HepG2 (cell line): ENCODE data around the gene LMOD2. TPM values are rescaled to one million over a fixed set of nuclear protein-coding genes. Genes with fewer than 3 reads are reported as not detected.

Experiments
- AKAP8 ChIP-seq: sonication (generic); formaldehyde crosslinking; IDR thresholded peaks from 2 replicates; pipeline ENCODE4 v1.5.1; 2020; ENCODE audit warnings: mild to moderate bottlenecking, missing genetic modification reagents
- GABPB1 ChIP-seq: IDR thresholded peaks from 2 replicates; pipeline ENCODE4 v1.6.1; 2016; ENCODE audit warnings: mild to moderate bottlenecking, missing genetic modification reagents, moderate library complexity, missing compliant biosample characterization
- GATAD2A ChIP-seq: IDR thresholded peaks from 2 replicates; pipeline ENCODE4 v1.6.1; 2016
- GZF1 ChIP-seq: sonication (generic); formaldehyde crosslinking; IDR thresholded peaks from 2 replicates; pipeline ENCODE4 v1.5.1; 2020; ENCODE audit warnings: mild to moderate bottlenecking, missing genetic modification reagents
- HNF4A ChIP-seq: sonication (generic); formaldehyde crosslinking; IDR thresholded peaks from 2 replicates; pipeline ENCODE4 v1.4.0; 2020; ENCODE audit warnings: missing genetic modification reagents
- HNF4G ChIP-seq, 2 experiments: sonication (generic) in 1 of 2; formaldehyde crosslinking in 1 of 2; IDR thresholded peaks; 2 replicates each; pipeline versions ENCODE4 v1.4.0 to v1.6.1; 2011 to 2020; ENCODE audit warnings: borderline replicate concordance in 2 of 2, low read depth in 2 of 2, mild to moderate bottlenecking in 2 of 2, low read length in 1 of 2, missing genetic modification reagents in 1 of 2, moderate library complexity in 1 of 2
- MIER3 ChIP-seq: IDR thresholded peaks from 2 replicates; pipeline ENCODE4 v1.6.1; 2016; ENCODE audit warnings: missing compliant biosample characterization, borderline replicate concordance
- NFYC ChIP-seq: IDR thresholded peaks from 2 replicates; pipeline ENCODE4 v1.6.1; 2016; ENCODE audit warnings: missing genetic modification reagents, missing compliant biosample characterization
- NR2F6 ChIP-seq, 2 experiments: IDR thresholded peaks; 2 replicates each; pipeline ENCODE4 v1.6.1; 2016; ENCODE audit warnings: antibody characterized with exemption in 1 of 2, mild to moderate bottlenecking in 1 of 2
- PHB2 ChIP-seq: fragments of 450-650 bp; IDR thresholded peaks from 2 replicates; pipeline ENCODE4 v1.6.1; 2018; ENCODE audit not compliant: partially characterized antibody
- RBM22 ChIP-seq: fragments of 200-400 bp; formaldehyde crosslinking; optimal IDR thresholded peaks from 2 replicates; pipeline ENCODE3; 2017; ENCODE audit warnings: mild to moderate bottlenecking, low read length, moderate library complexity
- SP5 ChIP-seq: IDR thresholded peaks from 2 replicates; pipeline ENCODE4 v1.6.1; 2016; ENCODE audit warnings: low read depth, borderline replicate concordance
- TEAD2 ChIP-seq: sonication (generic); formaldehyde crosslinking; IDR thresholded peaks from 2 replicates; pipeline ENCODE4 v1.9.0; 2021; ENCODE audit warnings: missing genetic modification reagents
- ZNF12 ChIP-seq: sonication (generic); formaldehyde crosslinking; IDR thresholded peaks from 2 replicates; pipeline ENCODE4 v1.5.0; 2020; ENCODE audit warnings: missing genetic modification reagents
- ZNF33A ChIP-seq: sonication (generic); formaldehyde crosslinking; IDR thresholded peaks from 2 replicates; pipeline ENCODE4 v1.5.1; 2020; ENCODE audit warnings: missing genetic modification reagents, mild to moderate bottlenecking, moderate library complexity, borderline replicate concordance
- ZNF749 ChIP-seq: sonication (generic); formaldehyde crosslinking; IDR thresholded peaks from 2 replicates; pipeline ENCODE4 v1.8.0; 2022; ENCODE audit warnings: mild to moderate bottlenecking, missing genetic modification reagents, moderate library complexity, borderline replicate concordance
- polyA plus RNA-seq, 8 experiments: library from polyadenylated mRNA; depleted of rRNA in 3 of 8; stranded (reverse) in 7 of 8; unstranded in 1 of 8; fragments of >200 nt; fragmentation: Illumina TruSeq in 4 of 8; extraction: Trizol in 4 of 8; gene quantifications; 2 replicates each; pipeline versions ENCODE4 v1.2.1 to v1.2.3, GENCODE V29; 2011 to 2016; ENCODE audit warnings: low read depth in 4 of 8, missing spikeins in 1 of 8, mixed read lengths in 1 of 8; ENCODE audit not compliant: insufficient read depth in 1 of 8
- total RNA-seq, 5 experiments: library from RNA; depleted of rRNA; stranded (reverse); fragments of >200 nt; fragmentation: Illumina TruSeq; extraction: Trizol; gene quantifications; 2 replicates each; pipeline ENCODE4 v1.2.3, GENCODE V29; 2016; ENCODE audit warnings: low read depth in 1 of 5
- TF ChIP-seq, protein P1 (sequence below): sonication (generic); formaldehyde crosslinking; IDR thresholded peaks from 2 replicates; pipeline ENCODE4 v1.8.1; 2022; ENCODE audit warnings: mild to moderate bottlenecking, missing genetic modification reagents
- TF ChIP-seq, protein P2 (sequence below): sonication (generic); formaldehyde crosslinking; IDR thresholded peaks from 2 replicates; pipeline ENCODE4 v1.4.0; 2020; ENCODE audit warnings: mild to moderate bottlenecking, missing genetic modification reagents
- TF ChIP-seq, protein P3 (sequence below): sonication (generic); formaldehyde crosslinking; IDR thresholded peaks from 2 replicates; pipeline ENCODE4 v1.5.1; 2020; ENCODE audit warnings: mild to moderate bottlenecking, missing genetic modification reagents, borderline replicate concordance
- TF ChIP-seq, protein P4 (sequence below): sonication (generic); formaldehyde crosslinking; IDR thresholded peaks from 2 replicates; pipeline ENCODE4 v1.4.0; 2020; ENCODE audit warnings: missing genetic modification reagents
- TF ChIP-seq, protein P5 (sequence below): sonication (generic); formaldehyde crosslinking; IDR thresholded peaks from 2 replicates; pipeline ENCODE4 v1.4.0; 2020; ENCODE audit warnings: missing genetic modification reagents; ENCODE audit errors: not compliant biosample characterization
- TF ChIP-seq, protein P6 (sequence below): IDR thresholded peaks from 2 replicates; pipeline ENCODE4 v1.6.1; 2016; ENCODE audit warnings: low read depth, control low read depth

LMOD2 gene
- total and polyA plus RNA-seq, 2 of the 13 experiments (the other 11 are each of a cell fraction or from before 2014, with no cell fraction given) = not detected

DNA sequence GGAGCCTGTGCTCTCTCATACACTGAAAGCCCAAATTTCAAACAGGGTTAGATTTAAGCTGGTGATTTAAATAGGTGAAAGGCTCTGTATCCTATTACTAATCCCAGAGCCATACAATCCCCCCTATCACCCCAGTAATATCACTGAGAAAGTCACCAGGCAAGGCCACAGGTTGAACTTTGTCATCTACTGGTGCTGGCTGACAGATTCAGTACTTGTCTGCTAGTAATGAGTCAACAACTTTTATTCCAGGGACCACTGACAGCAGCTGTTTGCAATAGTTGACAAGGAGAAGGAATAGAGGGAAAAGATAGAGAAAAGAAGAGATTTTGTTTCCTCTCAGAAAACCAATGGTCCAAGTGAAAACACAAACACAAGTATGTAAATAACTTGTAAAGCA is 43.6 kb upstream of the LMOD2 start (continued):
- TF ChIP-seq ZNF12 (CRISPR knock-in tag) (no peak), ZNF749 (CRISPR knock-in tag) (no peak), RBM22 (no peak), NR2F6 (IDR thresholded peaks at IDR 0.05) (no peak), NR2F6 (CRISPR knock-in tag; IDR thresholded peaks at IDR 0.05) (no peak), HNF4G (IDR thresholded peaks at IDR 0.05; ENCODE audit: borderline replicate concordance, low read depth, low read length) (peak; percentile 33; the same call in 1 of the 2 replicates), HNF4G (CRISPR knock-in tag; IDR thresholded peaks at IDR 0.05; ENCODE audit: borderline replicate concordance, low read depth) (no peak), HNF4A (CRISPR knock-in tag) (peak; percentile 53), GZF1 (CRISPR knock-in tag) (no peak), SP5 (CRISPR knock-in tag) (no peak), GATAD2A (CRISPR knock-in tag) (0 out of 2 replicates have a peak, but pooled peaks have one; percentile 27), ZNF33A (CRISPR knock-in tag) (no peak), MIER3 (CRISPR knock-in tag) (no peak), PHB2 (no peak), GABPB1 (CRISPR knock-in tag) (no peak), NFYC (CRISPR knock-in tag) (no peak), AKAP8 (CRISPR knock-in tag) (no peak), TEAD2 (CRISPR knock-in tag) (no peak)
- TF ChIP-seq, protein P1, sequence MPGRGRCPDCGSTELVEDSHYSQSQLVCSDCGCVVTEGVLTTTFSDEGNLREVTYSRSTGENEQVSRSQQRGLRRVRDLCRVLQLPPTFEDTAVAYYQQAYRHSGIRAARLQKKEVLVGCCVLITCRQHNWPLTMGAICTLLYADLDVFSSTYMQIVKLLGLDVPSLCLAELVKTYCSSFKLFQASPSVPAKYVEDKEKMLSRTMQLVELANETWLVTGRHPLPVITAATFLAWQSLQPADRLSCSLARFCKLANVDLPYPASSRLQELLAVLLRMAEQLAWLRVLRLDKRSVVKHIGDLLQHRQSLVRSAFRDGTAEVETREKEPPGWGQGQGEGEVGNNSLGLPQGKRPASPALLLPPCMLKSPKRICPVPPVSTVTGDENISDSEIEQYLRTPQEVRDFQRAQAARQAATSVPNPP = no peak
- TF ChIP-seq, protein P2, sequence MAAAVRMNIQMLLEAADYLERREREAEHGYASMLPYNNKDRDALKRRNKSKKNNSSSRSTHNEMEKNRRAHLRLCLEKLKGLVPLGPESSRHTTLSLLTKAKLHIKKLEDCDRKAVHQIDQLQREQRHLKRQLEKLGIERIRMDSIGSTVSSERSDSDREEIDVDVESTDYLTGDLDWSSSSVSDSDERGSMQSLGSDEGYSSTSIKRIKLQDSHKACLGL (CRISPR knock-in tag) = no peak
- TF ChIP-seq, protein P3, sequence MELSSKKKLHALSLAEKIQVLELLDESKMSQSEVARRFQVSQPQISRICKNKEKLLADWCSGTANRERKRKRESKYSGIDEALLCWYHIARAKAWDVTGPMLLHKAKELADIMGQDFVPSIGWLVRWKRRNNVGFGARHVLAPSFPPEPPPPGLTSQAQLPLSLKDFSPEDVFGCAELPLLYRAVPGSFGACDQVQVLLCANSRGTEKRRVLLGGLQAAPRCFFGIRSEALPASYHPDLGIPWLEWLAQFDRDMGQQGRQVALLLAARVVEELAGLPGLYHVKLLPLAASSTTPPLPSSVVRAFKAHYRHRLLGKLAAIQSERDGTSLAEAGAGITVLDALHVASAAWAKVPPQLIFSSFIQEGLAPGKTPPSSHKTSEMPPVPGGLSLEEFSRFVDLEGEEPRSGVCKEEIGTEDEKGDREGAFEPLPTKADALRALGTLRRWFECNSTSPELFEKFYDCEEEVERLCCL = no peak
- TF ChIP-seq, protein P4, sequence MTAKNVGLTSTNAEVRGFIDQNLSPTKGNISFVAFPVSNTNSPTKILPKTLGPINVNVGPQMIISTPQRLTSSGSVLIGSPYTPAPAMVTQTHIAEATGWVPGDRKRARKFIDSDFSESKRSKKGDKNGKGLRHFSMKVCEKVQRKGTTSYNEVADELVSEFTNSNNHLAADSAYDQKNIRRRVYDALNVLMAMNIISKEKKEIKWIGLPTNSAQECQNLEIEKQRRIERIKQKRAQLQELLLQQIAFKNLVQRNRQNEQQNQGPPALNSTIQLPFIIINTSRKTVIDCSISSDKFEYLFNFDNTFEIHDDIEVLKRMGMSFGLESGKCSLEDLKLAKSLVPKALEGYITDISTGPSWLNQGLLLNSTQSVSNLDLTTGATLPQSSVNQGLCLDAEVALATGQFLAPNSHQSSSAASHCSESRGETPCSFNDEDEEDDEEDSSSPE = no peak
- TF ChIP-seq, protein P5, sequence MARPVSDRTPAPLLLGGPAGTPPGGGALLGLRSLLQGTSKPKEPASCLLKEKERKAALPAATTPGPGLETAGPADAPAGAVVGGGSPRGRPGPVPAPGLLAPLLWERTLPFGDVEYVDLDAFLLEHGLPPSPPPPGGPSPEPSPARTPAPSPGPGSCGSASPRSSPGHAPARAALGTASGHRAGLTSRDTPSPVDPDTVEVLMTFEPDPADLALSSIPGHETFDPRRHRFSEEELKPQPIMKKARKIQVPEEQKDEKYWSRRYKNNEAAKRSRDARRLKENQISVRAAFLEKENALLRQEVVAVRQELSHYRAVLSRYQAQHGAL (CRISPR knock-in tag) = no peak
- TF ChIP-seq, protein P6, sequence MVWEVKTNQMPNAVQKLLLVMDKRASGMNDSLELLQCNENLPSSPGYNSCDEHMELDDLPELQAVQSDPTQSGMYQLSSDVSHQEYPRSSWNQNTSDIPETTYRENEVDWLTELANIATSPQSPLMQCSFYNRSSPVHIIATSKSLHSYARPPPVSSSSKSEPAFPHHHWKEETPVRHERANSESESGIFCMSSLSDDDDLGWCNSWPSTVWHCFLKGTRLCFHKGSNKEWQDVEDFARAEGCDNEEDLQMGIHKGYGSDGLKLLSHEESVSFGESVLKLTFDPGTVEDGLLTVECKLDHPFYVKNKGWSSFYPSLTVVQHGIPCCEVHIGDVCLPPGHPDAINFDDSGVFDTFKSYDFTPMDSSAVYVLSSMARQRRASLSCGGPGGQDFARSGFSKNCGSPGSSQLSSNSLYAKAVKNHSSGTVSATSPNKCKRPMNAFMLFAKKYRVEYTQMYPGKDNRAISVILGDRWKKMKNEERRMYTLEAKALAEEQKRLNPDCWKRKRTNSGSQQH (CRISPR knock-in tag) = no peak
